HCT116 (cell line): Measurements from ENCODE around the gene IL1R2. TPM values are rescaled to one million over a fixed set of nuclear protein-coding genes. Genes with fewer than 3 reads are reported as not detected.

Experiments used
- ATAC-seq: fragments of 200-7000 bp; cut with Tn5 transposase; 2 replicates; pipeline ENCODE4 v1.9.1; 2020; ENCODE audit warnings: mild to moderate bottlenecking, moderate library complexity
- BruUV-seq: library from RNA; stranded (reverse); fragments of 400-500 nt; replicated peaks from 2 replicates; lab custom pipeline; 2021; lab: Mats Ljungman, UMichigan
- CTCF ChIA-PET: fragments of 300-600 bp; sonication (Branson Sonifier 250); formaldehyde crosslinking; loops from one replicate; lab custom pipeline; 2021; ENCODE audit warnings: antibody characterized with exemption; lab: Charles Lee
- POLR2A ChIA-PET: fragments of 300-600, 350-600 bp; sonication (Branson Sonifier 250); formaldehyde crosslinking; loops from one replicate; lab custom pipeline; 2021; ENCODE audit warnings: antibody characterized with exemption; lab: Charles Lee
- RAD21 ChIA-PET, 2 experiments: fragments of 300-600 bp; sonication (Branson Sonifier 250); formaldehyde crosslinking; loops; one replicate each; lab custom pipeline; 2023; ENCODE audit warnings: low total read pairs in 2 of 2; ENCODE audit not compliant: uncharacterized antibody in 2 of 2, unreplicated experiment in 2 of 2, low non-redundant PET in 1 of 2; lab: Charles Lee
- DNase-seq: peaks from one replicate; pipeline ENCODE4 v3.0.0-alpha.2; 2010; ENCODE audit warnings: low read depth, low spot score
- H2AFZ ChIP-seq: fragments of 200-600 bp; shearing (Covaris generic), sonication (generic); 2 replicates; pipeline ENCODE4 v1.6.1; 2017; ENCODE audit warnings: low read depth, mixed run types, mixed read lengths, antibody characterized with exemption, low read length; ENCODE audit not compliant: poor library complexity, severe bottlenecking
- H3K27ac ChIP-seq: 2 replicates; pipeline ENCODE4 v1.5.1; 2012; ENCODE audit warnings: low read depth, low read length
- H3K27me3 ChIP-seq: fragments of 200-600 bp; sonication (generic); 2 replicates; pipeline ENCODE4 v1.6.1; 2016; ENCODE audit warnings: mixed run types, low read length, mixed read lengths; ENCODE audit not compliant: insufficient read depth
- H3K36me3 ChIP-seq, 2 experiments: fragments of 200-500 bp in 1 of 2; fragments of 200-600 bp in 1 of 2; sonication (Bioruptor generic) in 1 of 2; sonication (generic) in 1 of 2; 2 replicates each; pipeline versions ENCODE4 v1.5.1 to v1.6.1; 2014 to 2016; ENCODE audit warnings: low read length in 2 of 2, inconsistent platforms in 1 of 2, mixed read lengths in 1 of 2, mixed run types in 1 of 2; ENCODE audit not compliant: insufficient read depth in 2 of 2, control insufficient read depth in 1 of 2
- H3K4me1 ChIP-seq, 2 experiments: fragments of 200-600 bp in 1 of 2; sonication (generic) in 1 of 2; 2 replicates each; pipeline versions ENCODE4 v1.5.1 to v1.6.1; 2012 to 2017; ENCODE audit warnings: low read length in 2 of 2, inconsistent platforms in 1 of 2, mild to moderate bottlenecking in 1 of 2, mixed read lengths in 1 of 2, mixed run types in 1 of 2, moderate library complexity in 1 of 2; ENCODE audit not compliant: insufficient read depth in 2 of 2, control insufficient read depth in 1 of 2
- H3K4me2 ChIP-seq: fragments of 200-600 bp; sonication (generic); 2 replicates; pipeline ENCODE4 v1.6.1; 2017; ENCODE audit warnings: mixed run types, low read length, mixed read lengths
- H3K4me3 ChIP-seq, 2 experiments: fragments of 200-600 bp in 1 of 2; sonication (generic) in 1 of 2; replicated peaks in 1 of 2; 2 replicates each; pipeline ENCODE4 v1.5.1; 2011 to 2016; ENCODE audit warnings: low read length in 2 of 2, control low read depth in 1 of 2, low read depth in 1 of 2, mild to moderate bottlenecking in 1 of 2, mixed read lengths in 1 of 2, mixed run types in 1 of 2
- H3K79me2 ChIP-seq: fragments of 200-600 bp; sonication (generic); 2 replicates; pipeline ENCODE4 v1.6.1; 2017; ENCODE audit warnings: mild to moderate bottlenecking, mixed run types, low read length, moderate library complexity, mixed read lengths; ENCODE audit not compliant: insufficient read depth
- H3K9ac ChIP-seq: fragments of 200-600 bp; sonication (generic); 2 replicates; pipeline ENCODE4 v1.6.1; 2016; ENCODE audit warnings: low read length, mixed read lengths
- H3K9me2 ChIP-seq: fragments of 200-600 bp; sonication (generic), shearing (Covaris generic); 2 replicates; pipeline ENCODE4 v1.6.1; 2017; ENCODE audit warnings: mixed run types, mild to moderate bottlenecking, moderate library complexity; ENCODE audit not compliant: insufficient read depth
- H3K9me3 ChIP-seq, 2 experiments: fragments of 200-500 bp in 1 of 2; fragments of 200-600 bp in 1 of 2; sonication (Bioruptor generic) in 1 of 2; sonication (generic) in 1 of 2; 2 replicates each; pipeline ENCODE4 v1.6.1; 2014 to 2017; ENCODE audit warnings: low read length in 2 of 2, mixed read lengths in 2 of 2, inconsistent platforms in 1 of 2, low read depth in 1 of 2, mild to moderate bottlenecking in 1 of 2, mixed run types in 1 of 2, moderate library complexity in 1 of 2; ENCODE audit not compliant: control insufficient read depth in 1 of 2, insufficient read depth in 1 of 2
- H4K20me1 ChIP-seq: fragments of 200-600 bp; sonication (generic), shearing (Covaris generic); 2 replicates; pipeline ENCODE4 v1.6.1; 2017; ENCODE audit warnings: mixed run types, mild to moderate bottlenecking, moderate library complexity; ENCODE audit not compliant: insufficient read depth
- CTCF ChIP-seq, 3 experiments: fragments of 200-600 bp in 1 of 3; sonication (generic) in 1 of 3; IDR thresholded peaks in 2 of 3; conservative IDR thresholded peaks in 1 of 3; 2 replicates each; pipeline ENCODE4 v1.5.1; 2012 to 2017; ENCODE audit warnings: low read depth in 2 of 3, low read length in 2 of 3, antibody characterized with exemption in 1 of 3, borderline replicate concordance in 1 of 3, control low read depth in 1 of 3, mild to moderate bottlenecking in 1 of 3, mixed read lengths in 1 of 3, mixed run types in 1 of 3, moderate library complexity in 1 of 3; ENCODE audit not compliant: insufficient read depth in 1 of 3
- EZH2phosphoT487 ChIP-seq: fragments of 200-600 bp; IDR thresholded peaks from 2 replicates; pipeline ENCODE4 v1.6.1; 2018; ENCODE audit warnings: antibody characterized with exemption, borderline replicate concordance
- FOSL1 ChIP-seq: IDR thresholded peaks from 2 replicates; pipeline ENCODE4 v1.6.1; 2012; ENCODE audit warnings: low read depth
- POLR2A ChIP-seq: IDR thresholded peaks from 2 replicates; pipeline ENCODE4 v1.7.0; 2011; ENCODE audit warnings: borderline replicate concordance; ENCODE audit not compliant: insufficient read depth, insufficient read length; ENCODE audit errors: extremely low read depth
- POLR2AphosphoS5 ChIP-seq: IDR thresholded peaks from 2 replicates; pipeline ENCODE4 v1.6.1; 2011; ENCODE audit warnings: mild to moderate bottlenecking, low read depth, low read length, moderate library complexity
- REST ChIP-seq: IDR thresholded peaks from 2 replicates; pipeline ENCODE4 v1.6.1; 2012; ENCODE audit warnings: low read depth
- SIN3A ChIP-seq: IDR thresholded peaks from 2 replicates; pipeline ENCODE4 v1.6.1; 2012; ENCODE audit warnings: low read depth
- intact Hi-C: fragments of 100-400 bp; cut with micrococcal nuclease; formaldehyde crosslinking; loops from 2 replicates; pipeline ENCODE4 v1.10.0; 2022
- total RNA-seq: library from RNA; stranded (reverse); gene quantifications from one replicate; pipeline ENCODE4 v1.2.1, GENCODE V29; 2021; ENCODE audit not compliant: unreplicated experiment

IL1R2 gene
- total RNA-seq, 1 experiment from 2014 or later, result 0.52 TPM

- CTCF ChIA-PET, result no interaction called here
- ATAC-seq, result no peak
- Histone ChIP-seq H3K4me1 (no peaks in the 10 kb centered on the region; a peak in 1 of 4 replicates), H3K9ac (no peak overlapping the region), H2AFZ (no peak overlapping the region), H3K9me3 (no peaks in the 10 kb centered on the region), H3K36me3 (no peaks in the 10 kb centered on the region), H3K4me3 (no peak overlapping the region), H3K27me3 (no peaks in the 10 kb centered on the region), H3K4me2 (no peak overlapping the region), H3K79me2 (no peaks in the 10 kb centered on the region), H3K27ac (no peak overlapping the region), H4K20me1 (no peaks in the 10 kb centered on the region), H3K9me2 (no peaks in the 10 kb centered on the region)
- TF ChIP-seq REST, result no peak
- TF ChIP-seq POLR2A, result no peak
- no peak for TF ChIP-seq SIN3A
- no peak for TF ChIP-seq POLR2AphosphoS5
- no peak for TF ChIP-seq FOSL1
- no peak for TF ChIP-seq CTCF (IDR thresholded peaks at IDR 0.05 in 2 of 3, conservative IDR thresholded peaks at IDR 0.05 in 1 of 3; ENCODE audit: borderline replicate concordance in 1 of 3, insufficient read depth in 1 of 3, low read depth in 2 of 3, low read length in 2 of 3)
- no peak for TF ChIP-seq EZH2phosphoT487
- intact Hi-C loops, result no loop called here
- DNase-seq, result no peak
- BruUV-seq, result no TSS peak
- POLR2A ChIA-PET, result no interaction called here
- RAD21 ChIA-PET, result no interaction called here
Observed at GRCh38 chr2:101952551-101952950, 39.2 kb upstream of the IL1R2 start.
